Renal cortex interstitium (tissue), 11 donors: ENCODE results near the gene CNOT6. TPM values are rescaled to one million over a fixed set of nuclear protein-coding genes. Genes with fewer than 3 reads are reported as not detected.

ENCODE experiments used
- DNase-seq, 11 donors: peaks; one replicate each; pipeline ENCODE4 v3.0.0-alpha.2; 2013; ENCODE audit warnings: low read depth in 9 of 11, low spot score in 4 of 11; ENCODE audit errors: extremely low read depth in 1 of 11
- polyA plus RNA-seq, 3 donors: library from polyadenylated mRNA; unstranded; fragments of 120-200 nt; gene quantifications; one replicate each; pipeline ENCODE4 v1.2.1, GENCODE V29; 2013; ENCODE audit not compliant: insufficient read length in 3 of 3

The CNOT6 gene
- polyA plus RNA-seq, 3 donors = 53.9 to 70.3 (median 61.6) TPM

DNA sequence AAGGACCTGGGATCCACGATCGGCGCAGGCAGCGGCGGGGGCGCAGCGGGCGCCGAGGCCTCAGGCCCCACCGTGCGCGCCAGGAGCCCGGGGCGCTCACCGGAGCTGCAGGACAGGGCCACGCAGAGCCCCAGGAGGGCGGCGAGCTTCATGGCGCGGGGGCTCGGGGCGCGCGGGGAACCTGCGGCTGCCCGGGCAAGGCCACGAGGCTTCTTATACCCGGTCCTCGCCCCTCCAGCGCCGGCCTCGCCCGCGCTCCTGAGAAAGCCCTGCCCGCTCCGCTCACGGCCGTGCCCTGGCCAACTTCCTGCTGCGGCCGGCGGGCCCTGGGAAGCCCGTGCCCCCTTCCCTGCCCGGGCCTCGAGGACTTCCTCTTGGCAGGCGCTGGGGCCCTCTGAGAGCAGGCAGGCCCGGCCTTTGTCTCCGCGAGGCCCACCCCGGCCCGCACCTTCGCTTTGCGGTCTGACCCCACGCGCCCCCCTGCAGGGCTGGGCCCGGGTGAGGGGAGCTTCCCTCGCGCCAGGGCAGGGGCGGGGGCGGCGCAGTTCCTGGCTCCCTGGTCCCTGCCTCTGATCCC lies 97.2 kb downstream of the CNOT6 start, which contains the start of gene SCGB3A1:
Gene SCGB3A1, minus strand, starts transcription at position 189 of the 577 bp plus-strand sequence. Its CDS starts 37 bp downstream, at position 152.
- no peak for DNase-seq

DNA sequence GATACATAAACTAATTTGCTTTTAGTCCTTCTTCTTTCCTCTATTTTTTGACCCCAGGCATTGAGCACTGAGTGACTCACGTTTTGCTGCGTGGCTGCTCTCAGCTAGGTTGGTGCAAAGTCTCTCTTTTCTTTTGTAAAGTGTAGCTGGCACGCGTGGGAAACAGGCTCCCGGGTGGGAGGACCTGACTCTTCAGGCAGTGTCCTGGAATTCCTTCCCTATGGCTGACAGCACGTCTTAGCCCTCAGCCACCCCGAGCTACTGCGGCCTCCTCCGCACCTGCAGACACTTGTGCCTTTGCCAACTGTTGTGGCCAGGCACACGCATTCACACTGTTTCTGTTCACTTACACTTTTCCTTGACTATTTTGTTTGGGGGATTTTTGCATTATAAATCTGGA lies 98.0 kb downstream of the CNOT6 start:
- no peak for DNase-seq

DNA sequence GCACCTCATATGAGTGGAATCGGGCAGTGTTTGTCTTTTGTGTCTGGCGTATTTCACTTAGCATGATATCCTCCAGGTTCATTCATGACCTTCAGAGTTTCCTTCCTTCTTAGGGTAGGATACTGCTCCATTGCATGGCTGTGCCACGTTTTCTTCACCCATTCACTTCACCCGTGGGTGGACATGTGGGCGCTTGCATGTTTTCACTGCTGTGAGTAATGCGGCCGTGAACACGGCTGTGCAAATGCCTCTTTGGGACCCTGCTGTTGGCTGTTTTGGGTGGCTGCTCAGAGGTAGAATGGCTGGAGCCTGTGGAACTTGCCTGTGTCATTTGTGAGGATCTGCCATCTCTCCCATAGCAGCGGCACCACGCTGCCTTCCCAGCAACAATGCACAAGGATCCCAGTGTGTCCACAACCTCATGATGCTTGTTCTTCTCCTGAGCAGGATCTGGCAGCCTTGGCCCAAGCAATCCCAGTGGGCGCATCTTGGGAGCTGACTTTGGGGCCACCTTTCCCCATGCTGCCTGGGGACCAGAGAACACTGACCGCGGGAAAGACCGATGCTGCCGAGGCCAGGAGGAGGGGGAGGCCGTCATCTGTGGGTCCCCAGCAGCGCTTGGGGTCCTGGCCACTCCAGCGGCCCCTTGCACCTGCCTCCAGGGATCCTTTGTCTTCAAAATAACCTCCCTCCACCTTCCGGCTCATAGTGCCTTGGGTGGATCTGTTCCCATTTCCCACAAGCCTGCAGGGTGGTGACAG lies 99.4 kb downstream of the CNOT6 start:
- no peak for DNase-seq

DNA sequence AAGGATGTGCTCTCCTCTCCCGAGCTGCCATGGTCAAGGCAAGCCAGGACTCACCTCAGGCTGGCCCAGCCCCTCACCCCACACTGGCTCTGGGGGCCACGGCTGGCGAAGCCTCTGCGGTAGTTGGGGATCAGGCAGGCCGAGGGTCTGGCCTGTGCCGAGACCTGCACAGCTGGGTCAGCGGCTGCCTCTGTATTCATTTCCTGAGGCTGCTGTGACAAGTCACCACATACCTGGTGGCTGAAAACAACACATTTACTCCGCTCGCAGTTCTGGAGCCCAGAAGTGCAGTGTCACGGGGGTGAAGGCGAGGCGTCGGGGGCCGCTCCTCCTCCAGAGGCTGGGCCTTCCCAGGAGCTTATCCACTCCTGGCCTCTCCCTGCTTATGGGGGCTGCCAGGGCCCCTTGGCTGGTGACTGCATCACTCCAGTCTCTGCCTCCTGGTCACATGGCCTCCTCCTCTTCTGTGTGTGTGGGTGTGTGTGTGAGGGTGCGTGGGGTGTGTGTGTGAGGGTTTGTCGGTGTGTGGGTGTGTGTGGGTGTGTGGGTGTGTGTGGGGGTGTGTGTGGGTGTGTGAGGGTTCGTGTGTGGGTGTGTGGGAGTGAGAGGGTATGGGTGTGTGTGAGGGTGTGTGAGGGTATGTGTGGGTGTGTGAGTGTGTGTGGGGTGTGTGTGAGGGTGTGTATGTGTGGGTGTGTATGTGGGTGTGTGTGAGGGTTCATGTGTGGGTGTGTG lies 100.3 kb downstream of the CNOT6 start:
- DNase-seq = no peak

DNA sequence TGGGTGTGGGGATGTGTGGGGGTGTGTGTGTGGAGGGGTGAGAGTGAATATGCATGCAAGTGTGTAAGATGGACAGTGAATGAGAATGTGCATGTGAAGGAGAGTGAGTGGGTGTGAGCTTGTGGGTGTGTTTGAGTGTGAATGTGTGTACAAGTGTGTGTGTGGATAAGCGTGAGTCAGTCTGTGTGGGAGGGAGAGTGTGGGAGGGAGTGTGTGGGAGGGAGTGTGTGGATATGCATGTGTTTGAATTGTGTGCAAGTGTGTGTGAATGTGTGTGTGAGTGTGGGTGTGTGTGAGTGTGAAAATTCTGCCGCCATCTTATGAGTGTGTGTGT lies 100.8 kb downstream of the CNOT6 start:
- DNase-seq = no peak

DNA sequence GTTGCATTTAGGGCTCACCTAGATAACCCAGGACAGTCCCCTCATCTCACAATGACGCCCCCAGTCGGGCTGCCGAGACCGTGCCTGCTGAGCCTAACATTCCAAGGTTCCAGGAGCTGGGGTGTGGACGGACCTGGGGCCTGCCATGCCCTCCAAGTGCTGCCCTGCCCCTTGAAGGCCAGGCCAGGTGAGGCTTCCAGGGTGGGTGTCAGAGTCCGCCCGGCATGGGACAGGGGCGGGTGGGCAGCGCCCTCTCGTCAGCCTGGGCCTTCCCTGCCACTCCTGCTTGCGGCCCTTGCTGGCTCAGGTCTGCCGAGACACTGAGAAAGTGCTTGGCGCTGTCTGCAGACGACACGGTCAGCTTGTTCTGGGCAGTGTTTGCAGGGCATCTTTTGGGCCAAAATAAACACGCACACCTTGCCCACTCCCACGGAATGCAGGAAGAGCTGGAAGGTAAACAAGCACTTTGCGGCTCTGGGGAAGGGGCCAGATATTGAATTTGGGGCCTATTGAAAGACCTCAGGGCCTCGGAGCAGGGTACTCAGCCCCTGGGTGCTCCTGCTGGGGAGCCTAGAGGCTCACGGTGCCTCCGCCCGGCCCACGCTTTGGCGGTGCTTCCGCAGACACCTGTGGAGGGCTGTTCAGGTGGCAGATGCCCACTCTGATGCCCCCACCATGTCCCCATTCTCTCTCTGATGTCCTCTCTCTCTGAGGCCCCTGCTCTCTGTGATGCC lies 101.4 kb downstream of the CNOT6 start:
- no peak for DNase-seq

DNA sequence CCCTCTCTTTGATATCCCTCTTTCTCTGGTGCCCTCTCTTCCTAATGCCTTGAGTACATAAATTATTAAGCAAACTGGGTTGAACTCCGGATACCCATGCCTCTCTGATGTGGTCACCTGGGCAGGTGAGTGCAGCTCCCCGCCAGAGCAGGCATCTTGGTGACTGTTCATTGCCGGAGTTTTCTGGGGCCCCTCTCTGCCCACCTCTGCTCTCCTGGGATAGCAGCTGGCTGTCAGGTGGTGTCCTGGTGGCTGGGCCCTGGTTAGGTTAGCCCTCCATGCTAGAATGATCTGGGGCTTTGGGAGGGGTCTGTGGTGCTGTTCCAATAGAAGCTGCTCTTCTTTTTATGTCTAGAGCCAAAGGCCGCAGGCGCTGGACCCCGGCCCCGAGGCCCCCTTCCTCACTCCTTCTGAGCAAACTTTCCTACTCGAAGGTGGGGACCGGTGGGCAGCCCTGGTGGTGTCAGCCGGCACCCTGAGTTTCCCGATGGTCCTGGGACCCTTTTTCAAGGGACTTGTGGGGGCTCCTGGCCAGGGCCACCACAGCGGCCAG lies 102.0 kb downstream of the CNOT6 start:
- DNase-seq = no peak

DNA sequence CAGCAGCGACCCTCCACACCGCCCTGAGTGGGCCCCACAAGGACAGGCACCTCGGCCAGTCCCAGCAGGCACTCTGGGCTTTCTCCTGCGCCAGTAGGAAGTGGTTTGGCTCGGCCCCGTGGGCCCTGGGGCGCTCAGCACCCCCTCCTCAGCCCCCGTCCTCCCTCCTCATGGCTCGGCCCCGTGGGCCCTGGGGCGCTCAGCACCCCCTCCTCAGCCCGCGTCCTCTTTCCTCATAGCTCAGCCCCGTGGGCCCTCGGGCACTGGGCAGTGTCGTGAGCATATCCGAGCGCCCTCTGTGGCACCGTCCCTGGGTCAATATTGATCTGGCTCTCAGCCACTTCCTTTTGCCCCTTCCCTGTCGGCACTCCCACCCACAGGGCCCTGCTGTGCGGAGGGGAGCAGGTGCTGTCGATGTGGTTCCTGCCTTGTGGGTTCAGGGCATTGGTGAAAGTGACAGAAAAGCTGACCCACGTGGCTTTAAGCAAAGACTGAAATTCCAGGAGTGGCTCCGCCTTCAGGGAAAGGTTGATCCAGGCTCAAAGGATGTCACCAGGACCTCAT lies 102.6 kb downstream of the CNOT6 start:
- DNase-seq = no peak

DNA sequence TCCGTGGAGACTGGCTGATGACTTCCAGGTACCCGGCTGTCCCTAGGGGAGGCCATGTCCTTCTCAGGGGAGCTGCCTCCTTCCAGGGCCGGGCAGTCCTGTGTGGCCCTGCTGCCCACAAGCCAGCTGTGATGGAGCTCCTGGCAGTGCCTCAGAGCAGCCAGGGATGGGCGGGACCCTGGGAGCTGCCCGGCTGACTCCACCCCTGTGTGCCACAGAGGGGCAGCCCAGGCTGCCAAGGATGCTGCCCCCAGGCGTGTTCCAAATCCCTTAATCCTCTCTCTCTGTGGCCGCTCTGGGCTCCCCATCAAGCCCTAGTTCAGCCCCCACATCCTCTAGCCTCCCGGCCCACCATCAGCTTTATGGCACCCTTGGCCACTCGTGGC lies 104.1 kb downstream of the CNOT6 start:
- DNase-seq = no peak

DNA sequence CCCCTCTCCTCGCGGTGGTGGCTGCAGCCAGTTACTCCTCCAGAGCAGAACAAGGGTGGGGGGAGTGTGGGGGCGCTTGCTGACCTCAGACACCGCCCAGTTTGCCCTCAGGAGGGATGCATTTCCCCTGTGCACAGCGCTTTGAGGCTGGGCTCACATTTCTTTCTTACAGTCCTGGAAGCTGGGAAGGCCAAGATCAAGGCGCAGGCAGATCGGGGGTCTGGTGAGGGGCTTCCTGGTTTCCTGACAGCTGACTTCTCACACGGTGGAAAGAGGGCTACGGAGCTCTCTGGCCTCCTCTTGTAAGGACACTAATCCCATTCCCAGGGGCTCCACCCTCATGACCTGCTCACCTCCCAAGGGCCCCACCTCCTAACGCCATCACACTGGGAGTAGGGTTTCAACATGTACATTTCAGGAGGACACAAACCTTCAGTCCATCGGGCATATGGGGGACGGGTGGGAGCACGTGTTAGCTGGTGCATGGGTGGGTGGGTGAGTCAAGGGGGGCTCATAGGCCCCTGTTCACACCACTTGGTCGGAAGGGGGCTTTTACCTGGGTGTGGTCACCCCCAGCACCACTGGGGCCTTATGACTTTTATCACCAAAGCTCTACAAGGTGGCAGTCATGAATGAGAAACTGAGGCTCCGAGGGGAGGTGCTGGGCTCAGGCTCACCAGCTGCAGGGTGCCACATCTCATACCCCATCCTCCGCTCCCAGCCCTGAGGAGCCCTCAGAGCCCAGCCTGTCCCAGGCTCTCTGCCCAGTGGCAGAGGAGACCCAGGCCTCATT lies 104.8 kb downstream of the CNOT6 start:
- no peak for DNase-seq

DNA sequence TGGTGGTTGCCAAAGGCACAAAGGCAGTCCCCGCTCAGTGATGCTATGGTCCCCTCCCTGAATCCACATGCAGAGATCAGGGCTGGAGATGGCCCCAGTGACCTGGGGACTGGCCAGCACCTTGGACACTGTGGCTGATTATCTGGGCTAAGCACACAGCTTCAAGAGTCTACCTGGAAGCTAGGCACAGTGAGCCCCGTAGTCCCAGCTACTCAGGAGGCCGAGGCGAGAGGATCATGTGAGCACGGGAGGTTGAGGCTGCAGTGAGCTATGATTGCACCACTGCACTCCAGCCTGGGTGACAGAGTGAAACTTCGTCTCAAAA lies 105.4 kb downstream of the CNOT6 start:
- DNase-seq = no peak

DNA sequence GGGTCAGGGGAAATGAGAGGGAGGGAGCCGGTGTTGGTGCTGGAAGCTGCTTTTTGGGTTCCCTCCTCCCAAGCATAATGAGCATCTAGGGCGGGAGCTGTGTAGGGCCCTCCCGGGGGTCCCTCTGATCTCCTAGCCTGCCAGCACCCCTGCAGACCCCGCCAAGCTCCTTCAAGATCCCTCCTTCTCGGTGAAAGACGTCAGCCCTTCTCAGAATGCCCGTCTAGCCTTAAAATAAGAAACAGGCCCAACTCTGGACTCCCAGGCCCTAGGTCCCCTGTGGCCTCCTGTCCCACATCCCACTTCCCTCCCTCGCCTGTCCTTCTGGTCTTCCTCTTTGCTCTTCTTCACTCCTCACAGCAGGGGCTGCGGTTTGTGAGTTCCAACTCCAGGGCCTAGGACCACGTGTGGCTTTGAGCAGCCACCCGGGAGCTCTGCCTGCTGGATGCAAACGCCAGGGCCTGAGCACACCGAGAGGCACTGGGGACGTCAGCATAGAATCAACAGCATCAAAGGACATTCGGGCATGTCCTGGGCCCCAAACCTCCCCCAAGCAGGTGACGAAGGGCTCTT lies 105.9 kb downstream of the CNOT6 start:
- DNase-seq = no peak

DNA sequence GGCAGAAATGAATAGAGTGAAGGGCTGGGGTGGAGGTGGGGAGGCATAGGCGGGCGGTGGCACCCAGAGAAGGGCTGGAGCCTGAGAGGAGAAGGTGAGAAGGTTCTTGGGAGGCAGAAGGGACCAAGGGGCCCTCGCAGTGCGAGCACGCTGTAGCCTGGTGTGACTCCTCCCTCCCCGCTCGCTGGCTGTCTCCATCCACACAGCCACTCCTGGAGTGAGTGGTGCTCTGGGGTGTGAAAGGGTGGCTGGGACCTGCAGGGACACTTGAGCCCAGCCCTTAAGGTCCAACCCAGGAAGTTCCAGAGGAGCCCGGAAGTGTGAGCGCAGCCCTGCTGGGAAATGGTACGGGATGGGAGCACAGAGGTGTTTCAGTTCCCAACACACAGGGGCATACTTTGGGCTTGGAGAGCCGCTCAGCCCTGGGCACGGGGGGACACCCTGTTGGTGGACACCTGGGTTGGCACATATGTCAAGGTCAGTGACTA lies 106.4 kb downstream of the CNOT6 start:
- no peak for DNase-seq

DNA sequence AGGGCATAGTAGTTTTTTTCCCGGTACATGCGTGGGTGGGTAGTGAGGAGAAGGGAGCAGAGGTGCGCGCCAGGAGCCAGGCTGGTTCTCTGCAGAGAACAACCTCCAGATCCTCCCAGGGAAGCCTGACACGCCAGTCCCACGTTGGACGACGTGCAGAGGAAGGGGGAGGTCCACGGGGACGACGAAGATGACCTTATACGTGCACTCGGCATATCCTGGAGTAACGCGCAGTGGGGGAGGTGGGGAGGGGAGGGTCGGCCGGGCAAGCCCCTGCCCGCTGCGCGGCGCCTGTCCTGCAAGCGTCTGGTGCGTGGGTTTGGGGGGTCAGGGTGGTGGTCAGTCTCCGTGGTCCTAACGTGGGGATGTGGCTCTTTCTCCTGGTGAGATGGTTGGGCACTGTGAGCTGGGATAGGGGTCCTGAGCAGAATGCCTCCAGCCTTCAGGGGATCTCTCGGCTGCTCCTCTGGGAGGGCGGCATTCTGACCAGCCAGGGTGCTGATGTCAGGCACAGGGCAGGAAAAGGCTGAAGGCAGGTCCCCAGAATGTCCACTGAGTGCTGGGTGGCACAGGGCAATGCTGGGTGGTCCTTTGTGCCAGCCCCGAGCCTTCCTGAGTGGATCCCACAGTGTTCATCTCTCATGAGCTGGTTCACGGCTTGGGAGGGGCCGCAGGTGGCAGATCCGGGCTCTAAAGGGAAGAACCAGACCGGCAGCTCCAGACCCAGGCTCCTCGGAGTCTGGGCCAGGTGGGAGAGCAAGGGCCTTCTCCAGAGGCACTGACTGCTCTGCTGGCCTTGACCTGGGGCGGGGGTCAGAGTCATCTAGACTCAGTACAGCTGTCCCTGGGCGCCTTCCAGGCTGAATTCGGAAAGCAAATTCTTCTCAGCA lies 107.7 kb downstream of the CNOT6 start:
- no peak for DNase-seq

DNA sequence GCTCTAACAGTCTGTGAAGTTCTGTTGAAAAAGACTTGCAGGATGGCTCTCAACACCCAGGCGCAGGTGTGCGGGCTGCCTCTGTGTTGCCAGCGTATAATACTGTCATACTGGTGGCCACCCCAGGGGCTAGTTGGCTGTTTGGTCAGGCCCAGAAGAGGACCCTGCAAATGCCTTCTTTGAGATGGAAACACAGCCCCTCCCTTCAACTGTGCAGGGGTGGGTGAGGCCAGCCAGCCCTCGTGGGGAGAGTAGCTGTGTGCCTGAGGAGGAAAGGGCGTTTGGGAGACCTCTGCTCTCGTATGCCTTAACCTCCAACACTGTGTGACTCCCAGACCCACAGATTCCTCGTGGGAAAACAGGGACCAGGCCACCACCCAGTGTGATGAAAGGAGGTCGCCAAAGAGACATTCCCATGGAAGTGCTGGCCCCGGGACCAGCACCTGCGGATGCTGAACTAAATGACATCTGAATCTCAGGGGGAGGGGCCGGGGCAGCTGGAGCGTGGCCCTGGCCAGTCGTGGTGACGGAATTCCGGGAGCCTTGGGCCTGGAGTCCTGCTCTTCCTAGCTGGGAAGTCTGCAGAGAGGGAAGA lies 108.4 kb downstream of the CNOT6 start:
- DNase-seq = no peak

DNA sequence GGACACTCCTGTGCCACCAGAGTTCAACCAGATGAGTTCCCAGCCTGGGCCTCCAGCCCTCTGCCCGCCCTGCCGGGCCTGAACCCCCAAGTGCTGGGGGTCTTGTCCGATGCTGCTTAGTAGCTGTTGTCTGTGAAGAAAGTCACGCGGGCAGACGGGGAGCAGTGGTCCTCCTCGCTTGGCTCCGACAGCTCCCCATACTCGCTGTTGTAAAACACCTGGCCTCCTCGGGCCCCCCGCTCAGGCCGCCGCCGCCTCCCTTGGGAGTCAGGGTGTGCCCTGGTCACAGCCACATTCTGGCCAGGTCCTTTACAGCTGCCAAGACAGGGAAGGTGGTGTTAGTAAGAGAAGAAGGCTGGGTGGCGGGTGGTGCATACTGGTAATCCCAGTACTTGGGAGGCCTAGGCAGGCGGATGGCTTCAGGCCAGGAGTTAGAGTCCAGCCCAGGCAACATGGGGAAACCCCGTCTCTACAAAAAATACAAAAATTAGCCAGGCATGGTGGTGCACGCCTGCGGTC lies 109.0 kb downstream of the CNOT6 start:
- DNase-seq = no peak
